Colonic mucosa (tissue), 4 donors: Measurements from ENCODE around the gene SYNJ2. TPM values are rescaled to one million over a fixed set of nuclear protein-coding genes. Genes with fewer than 3 reads are reported as not detected.

Experiments
- DNase-seq: peaks from one replicate; pipeline ENCODE4 v3.0.0-alpha.2; 2020
- H3K27ac ChIP-seq: fragments of 200-600 bp; one replicate; pipeline ENCODE4 v1.8.0; 2021
- H3K27me3 ChIP-seq: fragments of 200-600 bp; one replicate; pipeline ENCODE4 v1.8.0; 2021
- H3K36me3 ChIP-seq: fragments of 200-600 bp; one replicate; pipeline ENCODE4 v1.8.0; 2021
- H3K4me1 ChIP-seq: fragments of 200-600 bp; one replicate; pipeline ENCODE4 v1.8.0; 2021; ENCODE audit warnings: mild to moderate bottlenecking
- H3K4me3 ChIP-seq: fragments of 200-600 bp; one replicate; pipeline ENCODE4 v1.8.0; 2021
- H3K9ac ChIP-seq, 2 donors: one replicate each; pipeline ENCODE4 v1.7.0; 2013; ENCODE audit warnings: control low read depth in 2 of 2, low read depth in 2 of 2, low read length in 2 of 2
- H3K9me3 ChIP-seq: fragments of 200-600 bp; one replicate; pipeline ENCODE4 v1.8.0; 2021
- CTCF ChIP-seq: fragments of 200-600 bp; IDR thresholded peaks from one replicate; pipeline ENCODE4 v1.8.0; 2022; ENCODE audit warnings: antibody characterized with exemption, mild to moderate bottlenecking
- intact Hi-C: fragments of 100-400 bp; cut with DNase I; formaldehyde crosslinking; loops from one replicate; pipeline ENCODE4 v1.14.1; 2022
- total RNA-seq, 2 donors: library from RNA; stranded (reverse); fragmentation: NEBNext Ultra II Directional in 1 of 2; extraction: Animal tissue kit (Norgen Biotek cat#: 25700) in 1 of 2; gene quantifications; one replicate each; pipeline ENCODE4 v1.2.1, GENCODE V29; 2021
- donor health status: healthy.
- donor health status: DM: no; HTN: no; CAD: no.
- donor health status: DM: no; HTN: no; CAD: no.

Gene SYNJ2
- total RNA-seq, 2 donors from 2014 or later, result 46.0 to 53.5 TPM

GRCh38 chr6:157982102-157982562 lies 469 bp downstream of the SYNJ2 start:
- H3K4me3 ChIP-seq, result peak overlapping the region; percentile 71
- peak; percentile 73 for DNase-seq
- H3K27me3 ChIP-seq, result no peaks in the 10 kb centered on the region
- H3K4me1 ChIP-seq, result no peaks in the 10 kb centered on the region
- TF ChIP-seq CTCF, result no peak
- H3K9me3 ChIP-seq, result no peaks in the 10 kb centered on the region
- H3K36me3 ChIP-seq, result no peaks in the 10 kb centered on the region
- intact Hi-C loops, result loop anchor here (5.0 kb wide), 1 partner anchor 90 kb away; no protein-coding TSS in a partner anchor
- H3K9ac ChIP-seq, result peak overlapping the region; percentile 68 to 98
- peak overlapping the region; percentile 73 for H3K27ac ChIP-seq

GRCh38 chr6:157982563-157983405 lies 1.1 kb downstream of the SYNJ2 start:
- Histone ChIP-seq H3K9ac (peak overlapping the region; percentile 68 to 98), H3K4me3 (peak overlapping the region; percentile 71), H3K36me3 (no peaks in the 10 kb centered on the region), H3K27ac (peak overlapping the region; percentile 73), H3K9me3 (no peaks in the 10 kb centered on the region), H3K4me1 (no peaks in the 10 kb centered on the region), H3K27me3 (no peaks in the 10 kb centered on the region)
- intact Hi-C loops, result loop anchor here (5.0 kb wide), 1 partner anchor 90 kb away; no protein-coding TSS in a partner anchor
- peak; percentile 25 for TF ChIP-seq CTCF
- DNase-seq, result peak; percentile 62

GRCh38 chr6:157983406-157984119 lies 1.9 kb downstream of the SYNJ2 start:
- Histone ChIP-seq H3K36me3 (no peaks in the 10 kb centered on the region), H3K9ac (peak overlapping the region in 1 of 2 donors; percentile 68)

GRCh38 chr6:157984128-157984527 lies 2.5 kb downstream of the SYNJ2 start:
- no peak for TF ChIP-seq CTCF
- no peaks in the 10 kb centered on the region for H3K36me3 ChIP-seq
- no peaks in the 10 kb centered on the region for H3K4me1 ChIP-seq
- no peaks in the 10 kb centered on the region for H3K9me3 ChIP-seq
- no peak for DNase-seq
- no peak overlapping the region for H3K27ac ChIP-seq
- intact Hi-C loops, result loop anchor here (5.0 kb wide), 1 partner anchor 88 kb away; no protein-coding TSS in a partner anchor
- H3K4me3 ChIP-seq, result no peak overlapping the region
- H3K9ac ChIP-seq, result no peak overlapping the region
- no peaks in the 10 kb centered on the region for H3K27me3 ChIP-seq

More at GRCh38 chr6:157983406-157984119, 1.9 kb downstream of the SYNJ2 start:
- Histone ChIP-seq H3K27me3 (no peaks in the 10 kb centered on the region), H3K4me3 (peak overlapping the region; percentile 71), H3K4me1 (no peaks in the 10 kb centered on the region), H3K27ac (no peak overlapping the region), H3K9me3 (no peaks in the 10 kb centered on the region)
- no peak for DNase-seq
- intact Hi-C loops, result loop anchor here (5.0 kb wide), 1 partner anchor 89 kb away; no protein-coding TSS in a partner anchor
- no peak for TF ChIP-seq CTCF

GRCh38 chr6:157984686-157985225 lies 3.1 kb downstream of the SYNJ2 start:
- no peaks in the 10 kb centered on the region for H3K9me3 ChIP-seq
- H3K27me3 ChIP-seq, result no peaks in the 10 kb centered on the region
- H3K4me1 ChIP-seq, result peaks cover 4% of the 10 kb centered on the region
- no peak overlapping the region for H3K4me3 ChIP-seq
- TF ChIP-seq CTCF, result no peak
- H3K36me3 ChIP-seq, result no peaks in the 10 kb centered on the region
- intact Hi-C loops, result loop anchor here (5.0 kb wide), 1 partner anchor 88 kb away; no protein-coding TSS in a partner anchor
- no peak overlapping the region for H3K9ac ChIP-seq
- DNase-seq, result no peak
- no peak overlapping the region for H3K27ac ChIP-seq
